Testis (tissue), 3 donors: ENCODE data around the gene N4BP3. TPM values are rescaled to one million over a fixed set of nuclear protein-coding genes. Genes with fewer than 3 reads are reported as not detected.
"Not testable (repeated sequence)": the region's sequence is repeated elsewhere in the genome, so short reads cannot be mapped to it uniquely, and the experiment has no call there.

Experiments used
- DNase-seq: peaks from one replicate; pipeline ENCODE4 v3.0.0-alpha.2; 2019
- H3K27ac ChIP-seq, 2 donors: fragments of 200-600 bp; sonication (generic); one replicate each; pipeline ENCODE4 v1.5.1; 2019
- H3K27me3 ChIP-seq: fragments of 200-600 bp; sonication (generic); one replicate; pipeline ENCODE4 v1.5.1; 2019
- H3K36me3 ChIP-seq: fragments of 200-600 bp; sonication (generic); one replicate; pipeline ENCODE4 v1.5.1; 2017; ENCODE audit warnings: low read depth; ENCODE audit errors: missing control alignments
- H3K4me1 ChIP-seq: fragments of 200-600 bp; sonication (generic); one replicate; pipeline ENCODE4 v1.5.1; 2019
- H3K4me3 ChIP-seq, 2 donors: fragments of 200-600 bp; sonication (generic); one replicate each; pipeline ENCODE4 v1.5.1; 2017 to 2019
- H3K9me3 ChIP-seq: fragments of 200-600 bp; sonication (generic); one replicate; pipeline ENCODE4 v1.5.1; 2017
- POLR2A ChIP-seq: fragments of 450-650 bp; IDR thresholded peaks from one replicate; pipeline ENCODE4 v1.6.1; 2017; ENCODE audit warnings: antibody characterized with exemption, mild to moderate bottlenecking, moderate library complexity
- WGBS, 2 donors: methylation state at CpG; one replicate each; pipeline ENCODE4 v1.1.5; 2018; 5-methylcytosine and 5-hydroxymethylcytosine counted together
- intact Hi-C: fragments of 100-400 bp; cut with DNase I; formaldehyde crosslinking; loops from one replicate; pipeline ENCODE4 v1.15.1; 2023; ENCODE audit warnings: low total_unique reads
- polyA plus RNA-seq: library from polyadenylated mRNA; stranded (reverse); fragments of 350-450 nt; fragmentation: Illumina TruSeq; extraction: RNeasy Lipid Tissue Mini Kit (QIAGEN cat#74804); gene quantifications from one replicate; pipeline ENCODE4 v1.2.3, GENCODE V29; 2014; ENCODE audit warnings: low read depth, low replicate concordance; ENCODE audit not compliant: insufficient read depth
- total RNA-seq, 2 donors: library from RNA; depleted of rRNA; stranded (reverse); fragments of >200 nt; gene quantifications; one replicate each; pipeline ENCODE4 v1.2.3, GENCODE V29; 2016
- TF ChIP-seq, protein P1 (sequence below), 3 experiments: fragments of 450-650 bp in 2 of 3; fragments of 200-600 bp in 1 of 3; sonication (generic) in 1 of 3; IDR thresholded peaks; one replicate each; pipeline ENCODE4 v1.5.1; 2016 to 2019; ENCODE audit warnings: antibody characterized with exemption in 3 of 3, mild to moderate bottlenecking in 2 of 3, moderate library complexity in 1 of 3

The N4BP3 gene
- total and polyA plus RNA-seq, 3 donors from 2014 or later, result 1.4 to 3.6 (median 3.2) TPM

DNA sequence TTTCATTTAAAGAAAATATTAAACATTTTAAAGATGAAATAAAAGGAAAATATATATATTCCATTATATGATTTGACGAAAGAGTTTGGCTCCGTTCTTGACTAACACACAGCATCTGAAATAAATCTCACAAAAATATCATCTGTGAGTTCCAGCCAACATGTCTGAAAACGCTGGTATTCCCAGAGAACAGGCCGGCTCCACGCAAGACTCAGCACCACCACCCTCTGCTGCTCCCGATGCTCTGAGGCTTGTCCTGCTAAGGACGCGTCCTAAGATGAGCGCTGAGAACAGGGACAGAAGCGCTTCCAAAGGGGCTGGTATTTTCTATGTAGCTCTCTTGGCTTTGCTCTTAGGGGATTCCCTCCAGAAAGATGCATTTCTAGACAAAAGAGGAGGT, 40.6 kb upstream of the N4BP3 start:
- no peaks in the 10 kb centered on the region for H3K9me3 ChIP-seq
- TF ChIP-seq POLR2A, result no peak
- TF ChIP-seq, protein P1, sequence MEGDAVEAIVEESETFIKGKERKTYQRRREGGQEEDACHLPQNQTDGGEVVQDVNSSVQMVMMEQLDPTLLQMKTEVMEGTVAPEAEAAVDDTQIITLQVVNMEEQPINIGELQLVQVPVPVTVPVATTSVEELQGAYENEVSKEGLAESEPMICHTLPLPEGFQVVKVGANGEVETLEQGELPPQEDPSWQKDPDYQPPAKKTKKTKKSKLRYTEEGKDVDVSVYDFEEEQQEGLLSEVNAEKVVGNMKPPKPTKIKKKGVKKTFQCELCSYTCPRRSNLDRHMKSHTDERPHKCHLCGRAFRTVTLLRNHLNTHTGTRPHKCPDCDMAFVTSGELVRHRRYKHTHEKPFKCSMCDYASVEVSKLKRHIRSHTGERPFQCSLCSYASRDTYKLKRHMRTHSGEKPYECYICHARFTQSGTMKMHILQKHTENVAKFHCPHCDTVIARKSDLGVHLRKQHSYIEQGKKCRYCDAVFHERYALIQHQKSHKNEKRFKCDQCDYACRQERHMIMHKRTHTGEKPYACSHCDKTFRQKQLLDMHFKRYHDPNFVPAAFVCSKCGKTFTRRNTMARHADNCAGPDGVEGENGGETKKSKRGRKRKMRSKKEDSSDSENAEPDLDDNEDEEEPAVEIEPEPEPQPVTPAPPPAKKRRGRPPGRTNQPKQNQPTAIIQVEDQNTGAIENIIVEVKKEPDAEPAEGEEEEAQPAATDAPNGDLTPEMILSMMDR (IDR thresholded peaks at IDR 0.05), result no peak
- H3K36me3 ChIP-seq, result no peaks in the 10 kb centered on the region
- intact Hi-C loops, result no loop called here
- DNase-seq, result no peak
- H3K4me3 ChIP-seq, result no peak overlapping the region
- H3K27ac ChIP-seq, result no peak overlapping the region
- WGBS, 2 donors, result 71 to 79% methylated on average over 10 of the region's 10 CpGs
- no peaks in the 10 kb centered on the region for H3K27me3 ChIP-seq
- H3K4me1 ChIP-seq, result no peaks in the 10 kb centered on the region

DNA sequence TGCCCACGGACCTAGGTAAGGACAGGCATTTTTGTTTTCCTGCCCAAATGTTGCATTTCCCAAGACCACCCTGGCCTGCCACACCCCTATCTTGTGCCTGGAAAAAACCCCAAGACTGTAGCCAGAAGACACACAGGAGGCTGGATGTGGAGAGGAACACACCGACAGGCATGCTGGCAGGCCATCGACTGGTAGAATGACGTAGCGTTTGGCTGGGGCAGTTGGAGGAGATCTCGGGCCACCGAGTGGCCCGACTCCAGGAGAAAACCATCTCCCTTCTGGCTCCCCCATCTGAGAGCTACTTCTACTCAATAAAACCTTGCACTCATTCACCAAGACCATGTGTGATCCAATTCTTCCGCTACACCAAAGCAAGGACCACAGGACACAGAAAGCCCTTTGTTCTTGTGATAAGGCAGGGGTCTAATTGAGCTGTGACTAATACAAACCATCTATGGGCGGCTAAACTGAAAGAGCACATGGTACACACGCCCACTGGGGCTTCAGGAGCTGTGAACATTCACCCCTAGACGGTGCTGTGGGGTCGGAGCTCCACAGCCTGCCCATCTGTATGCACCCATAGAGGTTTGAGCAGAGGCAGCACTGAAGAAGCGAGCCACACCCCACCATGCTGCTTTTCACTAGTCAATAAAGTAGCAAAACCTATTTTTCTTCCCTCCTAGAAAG, 38.9 kb upstream of the N4BP3 start:
- intact Hi-C loops, result no loop called here
- Histone ChIP-seq H3K27ac (no peak overlapping the region), H3K36me3 (no peaks in the 10 kb centered on the region), H3K4me1 (no peaks in the 10 kb centered on the region), H3K9me3 (no peaks in the 10 kb centered on the region), H3K4me3 (no peak overlapping the region), H3K27me3 (no peaks in the 10 kb centered on the region)
- no peak for DNase-seq
- TF ChIP-seq, protein P1 (IDR thresholded peaks at IDR 0.05), result no peak
- no peak for TF ChIP-seq POLR2A
- WGBS, 2 donors, result 62 to 68% methylated on average over 14 of the region's 14 CpGs

DNA sequence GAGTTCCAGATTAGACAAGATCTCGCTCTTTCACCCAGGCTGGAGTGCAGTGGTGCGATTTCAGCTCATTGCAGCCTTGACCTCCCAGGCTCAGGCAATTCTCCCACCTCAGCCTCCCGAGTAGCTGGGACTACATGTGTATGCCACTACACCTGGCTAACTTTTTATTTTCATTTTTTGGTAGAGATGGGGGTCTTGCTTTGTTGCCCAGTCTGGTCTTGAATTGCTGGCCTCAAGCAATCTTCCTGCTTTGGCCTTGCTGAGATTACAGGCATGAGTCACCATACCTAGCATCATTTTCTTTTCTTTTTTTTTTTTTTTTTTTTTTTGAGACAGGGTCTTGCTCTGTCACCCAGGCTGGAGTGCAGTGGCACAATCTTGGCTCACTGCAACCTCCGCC, 36.4 kb upstream of the N4BP3 start:
- not testable (repeated sequence) for H3K27me3 ChIP-seq, H3K4me1 ChIP-seq, H3K36me3 ChIP-seq, DNase-seq, H3K9me3 ChIP-seq, H3K27ac ChIP-seq, H3K4me3 ChIP-seq
- intact Hi-C loops, result loop anchor here (5.0 kb wide), 1 partner anchor 85 kb away; no protein-coding TSS in a partner anchor
- 75 to 94% methylated on average over 4 of the region's 4 CpGs for WGBS, 2 donors

DNA sequence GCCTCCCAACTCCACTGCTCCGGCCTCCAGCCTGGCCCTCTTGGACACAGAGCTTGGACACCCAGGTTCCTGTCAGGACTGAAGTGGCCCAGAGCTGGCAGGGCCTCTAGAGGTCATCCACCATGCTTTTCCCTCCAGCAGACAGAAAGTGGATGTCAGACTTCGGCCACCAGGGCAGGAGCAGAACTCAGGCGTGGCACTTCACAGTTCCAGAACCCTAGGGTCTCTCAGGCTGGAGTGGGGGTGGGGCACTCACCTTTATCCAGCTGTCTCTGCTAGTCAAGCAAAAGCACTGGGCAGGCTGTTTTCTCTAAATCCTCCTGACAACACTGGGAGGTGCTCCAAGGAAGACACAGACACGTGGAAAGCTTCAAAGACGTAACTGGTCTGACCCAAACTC, 35.6 kb upstream of the N4BP3 start:
- 82 to 91% methylated on average over 5 of the region's 5 CpGs for WGBS, 2 donors
- Histone ChIP-seq H3K36me3 (no peaks in the 10 kb centered on the region), H3K4me3 (no peak overlapping the region), H3K4me1 (no peaks in the 10 kb centered on the region), H3K9me3 (no peaks in the 10 kb centered on the region), H3K27me3 (no peaks in the 10 kb centered on the region), H3K27ac (no peak overlapping the region)
- intact Hi-C loops, result loop anchor here (5.0 kb wide), 1 partner anchor 85 kb away; no protein-coding TSS in a partner anchor
- no peak for DNase-seq
- TF ChIP-seq POLR2A, result no peak
- TF ChIP-seq, protein P1 (IDR thresholded peaks at IDR 0.05), result no peak

DNA sequence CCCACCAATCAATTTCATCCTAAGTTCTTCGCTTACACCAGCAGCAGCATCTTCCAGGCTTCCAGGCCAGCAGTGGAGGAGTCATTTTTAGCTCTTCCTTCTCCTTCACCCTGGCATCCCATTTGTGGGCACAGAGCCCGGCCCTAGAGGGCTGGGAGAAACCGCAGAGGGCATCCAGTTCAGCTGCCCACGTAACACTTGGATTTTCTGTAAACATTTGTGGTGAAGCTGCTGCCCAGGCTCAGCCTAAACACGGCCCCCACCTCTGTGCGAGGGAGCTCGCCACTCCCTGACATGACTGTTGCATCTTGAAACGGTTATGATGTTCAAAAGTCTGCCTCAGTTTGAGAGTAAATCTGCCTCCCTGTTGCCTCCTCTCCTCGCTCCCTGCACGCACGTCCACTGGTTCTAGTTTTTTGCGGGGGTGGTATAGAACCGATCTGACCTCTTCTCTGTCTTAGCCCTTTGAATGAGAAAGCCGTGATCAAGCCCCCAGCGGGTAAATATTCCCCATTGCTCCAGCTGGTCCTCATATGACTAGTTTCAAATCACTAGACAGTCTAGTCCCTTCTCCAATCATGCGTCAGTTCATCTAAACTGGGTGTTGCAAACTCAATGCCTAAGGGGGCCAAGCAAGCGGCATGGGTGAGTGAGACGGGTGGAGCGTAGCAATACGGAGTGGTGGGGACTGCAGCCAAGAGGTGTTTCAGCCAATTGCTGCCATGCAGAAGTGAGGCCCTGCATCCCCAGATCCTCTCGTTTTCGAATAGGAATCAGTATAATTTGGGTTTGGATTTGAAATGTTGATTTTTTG, 34.9 kb upstream of the N4BP3 start:
- no peaks in the 10 kb centered on the region for H3K36me3 ChIP-seq
- H3K4me1 ChIP-seq, result no peaks in the 10 kb centered on the region
- DNase-seq, result no peak
- TF ChIP-seq POLR2A, result no peak
- TF ChIP-seq, protein P1 (IDR thresholded peaks at IDR 0.05), result no peak
- H3K9me3 ChIP-seq, result no peaks in the 10 kb centered on the region
- H3K27me3 ChIP-seq, result no peaks in the 10 kb centered on the region
- H3K27ac ChIP-seq, result no peak overlapping the region
- H3K4me3 ChIP-seq, result no peak overlapping the region
- intact Hi-C loops, result loop anchor here (5.0 kb wide), 1 partner anchor 84 kb away; no protein-coding TSS in a partner anchor
- 87 to 90% methylated on average over 22 of the region's 22 CpGs for WGBS, 2 donors
